Measurements from ENCODE around the gene ABI3BP. TPM values are rescaled to one million over a fixed set of nuclear protein-coding genes. Genes with fewer than 3 reads are reported as not detected.

ABI3BP gene
- polyA plus RNA-seq, 1 of the 3 experiments (the other 2 are of a cell fraction), result 8.4 TPM

GRCh38 chr3:100844063-100844936 is 148.9 kb downstream of the ABI3BP start:
- Histone ChIP-seq H3F3A (replicated peaks; ENCODE audit: insufficient read depth) (no peaks in the 10 kb centered on the region), H4K20me1 (ENCODE audit: insufficient read depth) (no peaks in the 10 kb centered on the region), H3K4me1 (ENCODE audit: control insufficient read depth in 1 of 2, insufficient read depth in 2 of 2, low read depth in 1 of 2, low read length in 1 of 2) (no peaks in the 10 kb centered on the region), H3K9me3 (no peaks in the 10 kb centered on the region), H3K27me3 (ENCODE audit: insufficient read depth) (no peaks in the 10 kb centered on the region), H3K9me2 (no peaks in the 10 kb centered on the region), H2AFZ (ENCODE audit: low read depth) (no peak overlapping the region), H3K27ac (ENCODE audit: low read depth in 2 of 2, low read length in 1 of 2) (no peak overlapping the region), H3K4me3 (ENCODE audit: low read depth in 2 of 2, low read length in 1 of 2) (no peak overlapping the region), H3K4me2 (no peak overlapping the region), H3K79me2 (ENCODE audit: insufficient read depth) (no peaks in the 10 kb centered on the region), H3K9ac (no peak overlapping the region), H3K36me3 (replicated peaks in 1 of 2; ENCODE audit: control insufficient read depth in 1 of 2, insufficient read depth in 2 of 2, low read length in 1 of 2) (no peaks in the 10 kb centered on the region)
- WGBS (ENCODE audit: low lambda C conversion rate), result 76% methylated on average over 8 of the region's 8 CpGs
- DNase-seq, result no peak
- TF ChIP-seq JUND (IDR thresholded peaks at IDR 0.05), result no peak
- CTCF ChIA-PET, result interaction anchor here (1.0 to 1.1 kb wide), 2 partner anchors 13 to 18 kb away, joined by 3 read pairs; no protein-coding TSS in a partner anchor
- POLR2A ChIA-PET, result no interaction called here

- no peaks in the 10 kb centered on the region for H3K36me3 ChIP-seq (replicated peaks in 1 of 2; ENCODE audit: control insufficient read depth in 1 of 2, insufficient read depth in 2 of 2, low read length in 1 of 2)
These were observed 155.1 kb downstream of the ABI3BP start for GRCh38 chr3:100838157-100838556.

GRCh38 chr3:100836661-100837060 is 156.6 kb downstream of the ABI3BP start:
- Histone ChIP-seq H3K4me3 (ENCODE audit: low read depth in 2 of 2, low read length in 1 of 2) (no peak overlapping the region), H3K27ac (ENCODE audit: low read depth in 2 of 2, low read length in 1 of 2) (no peak overlapping the region), H4K20me1 (ENCODE audit: insufficient read depth) (no peaks in the 10 kb centered on the region), H3K36me3 (replicated peaks in 1 of 2; ENCODE audit: control insufficient read depth in 1 of 2, insufficient read depth in 2 of 2, low read length in 1 of 2) (no peaks in the 10 kb centered on the region), H3K9ac (no peak overlapping the region), H3F3A (replicated peaks; ENCODE audit: insufficient read depth) (no peaks in the 10 kb centered on the region), H3K9me2 (no peaks in the 10 kb centered on the region), H3K27me3 (ENCODE audit: insufficient read depth) (no peaks in the 10 kb centered on the region), H3K9me3 (no peaks in the 10 kb centered on the region), H2AFZ (ENCODE audit: low read depth) (0 out of 2 replicates have a peak overlapping the region, but pooled peaks have one; percentile 27), H3K79me2 (ENCODE audit: insufficient read depth) (no peaks in the 10 kb centered on the region), H3K4me2 (no peak overlapping the region), H3K4me1 (ENCODE audit: control insufficient read depth in 1 of 2, insufficient read depth in 2 of 2, low read depth in 1 of 2, low read length in 1 of 2) (peaks cover 0 to 8% of the 10 kb centered on the region in 2 experiments; a peak in 2 of 4 replicates)
- DNase-seq, result no peak
- ChIA-PET POLR2A (no interaction called here), CTCF (no interaction called here)
- 90% methylated on average over 1 of the region's 1 CpG for WGBS (ENCODE audit: low lambda C conversion rate)
- TF ChIP-seq SMC3 (IDR thresholded peaks at IDR 0.05; ENCODE audit: low read depth, low read length) (no peak), ELF1 (IDR thresholded peaks at IDR 0.05) (no peak), ZBTB33 (IDR thresholded peaks at IDR 0.05; ENCODE audit: borderline replicate concordance, low read depth) (no peak), FOXM1 (IDR thresholded peaks at IDR 0.05; ENCODE audit: low read depth) (no peak), TAF1 (IDR thresholded peaks at IDR 0.05; ENCODE audit: borderline replicate concordance, low read depth, low read length) (no peak), EP300 (IDR thresholded peaks at IDR 0.05; ENCODE audit: borderline replicate concordance in 1 of 2, low read depth in 1 of 2, low read length in 1 of 2) (no peak), GABPA (IDR thresholded peaks at IDR 0.05; ENCODE audit: low read depth) (no peak), MAX (IDR thresholded peaks at IDR 0.05; ENCODE audit: low read depth) (no peak), YY1 (IDR thresholded peaks at IDR 0.05; ENCODE audit: low read depth) (no peak), GATA2 (CRISPR knock-in tag; IDR thresholded peaks at IDR 0.05) (no peak), RAD21 (IDR thresholded peaks at IDR 0.05; ENCODE audit: low read length) (no peak)

More at GRCh38 chr3:100838157-100838556, 155.1 kb downstream of the ABI3BP start:
- Histone ChIP-seq H3K27me3 (ENCODE audit: insufficient read depth) (no peaks in the 10 kb centered on the region), H3K79me2 (ENCODE audit: insufficient read depth) (no peaks in the 10 kb centered on the region), H3F3A (replicated peaks; ENCODE audit: insufficient read depth) (no peaks in the 10 kb centered on the region), H3K9ac (no peak overlapping the region), H3K9me3 (no peaks in the 10 kb centered on the region), H3K4me2 (no peak overlapping the region), H2AFZ (ENCODE audit: low read depth) (no peak overlapping the region), H3K4me3 (ENCODE audit: low read depth in 2 of 2, low read length in 1 of 2) (no peak overlapping the region), H4K20me1 (ENCODE audit: insufficient read depth) (no peaks in the 10 kb centered on the region), H3K9me2 (no peaks in the 10 kb centered on the region), H3K27ac (ENCODE audit: low read depth in 2 of 2, low read length in 1 of 2) (no peak overlapping the region), H3K4me1 (ENCODE audit: control insufficient read depth in 1 of 2, insufficient read depth in 2 of 2, low read depth in 1 of 2, low read length in 1 of 2) (peaks cover 0 to 8% of the 10 kb centered on the region in 2 experiments; a peak in 2 of 4 replicates)
- POLR2A ChIA-PET, result no interaction called here
- DNase-seq, result no peak
- CTCF ChIA-PET, result no interaction called here
- WGBS (ENCODE audit: low lambda C conversion rate), result 88% methylated on average over 2 of the region's 2 CpGs
- TF ChIP-seq TEAD4 (IDR thresholded peaks at IDR 0.05; ENCODE audit: borderline replicate concordance, insufficient read depth) (no peak), YY1 (IDR thresholded peaks at IDR 0.05; ENCODE audit: low read depth) (no peak), ZBTB33 (IDR thresholded peaks at IDR 0.05; ENCODE audit: borderline replicate concordance, low read depth) (no peak), FOXJ3 (CRISPR knock-in tag; IDR thresholded peaks at IDR 0.05) (no peak), RXRA (IDR thresholded peaks at IDR 0.05; ENCODE audit: borderline replicate concordance, low read depth) (no peak), JUND (IDR thresholded peaks at IDR 0.05) (no peak)
